ENCODE data around the gene MDFIC. TPM values are rescaled to one million over a fixed set of nuclear protein-coding genes. Genes with fewer than 3 reads are reported as not detected.

The MDFIC gene
- total RNA-seq, 2 donors from 2014 or later = 17.1 to 35.0 TPM

GRCh38 chr7:114956702-114957101 is 34.8 kb downstream of the MDFIC start:
- Histone ChIP-seq H3K27me3 (no peaks in the 10 kb centered on the region), H3K4me3 (no peak overlapping the region), H3K36me3 (no peaks in the 10 kb centered on the region), H3K4me1 (no peaks in the 10 kb centered on the region), H3K27ac (no peak overlapping the region), H3K9me3 (no peaks in the 10 kb centered on the region)
- TF ChIP-seq CTCF (IDR thresholded peaks at IDR 0.05) = no peak
- no peak for DNase-seq (ENCODE audit: low spot score)

GRCh38 chr7:114957444-114957843 is 35.5 kb downstream of the MDFIC start:
- DNase-seq (ENCODE audit: low spot score) = no peak
- Histone ChIP-seq H3K4me3 (no peak overlapping the region), H3K27ac (no peak overlapping the region), H3K4me1 (no peaks in the 10 kb centered on the region), H3K36me3 (no peaks in the 10 kb centered on the region), H3K27me3 (no peaks in the 10 kb centered on the region), H3K9me3 (no peaks in the 10 kb centered on the region)
- no peak for TF ChIP-seq CTCF (IDR thresholded peaks at IDR 0.05)

GRCh38 chr7:114959931-114960330 is 38.0 kb downstream of the MDFIC start:
- no peaks in the 10 kb centered on the region for H3K27me3 ChIP-seq
- H3K9me3 ChIP-seq = no peaks in the 10 kb centered on the region
- no peaks in the 10 kb centered on the region for H3K36me3 ChIP-seq
- TF ChIP-seq CTCF (IDR thresholded peaks at IDR 0.05) = no peak
- no peak overlapping the region for H3K27ac ChIP-seq
- H3K4me3 ChIP-seq = no peak overlapping the region
- no peak for DNase-seq (ENCODE audit: low spot score)
- no peaks in the 10 kb centered on the region for H3K4me1 ChIP-seq

DNA sequence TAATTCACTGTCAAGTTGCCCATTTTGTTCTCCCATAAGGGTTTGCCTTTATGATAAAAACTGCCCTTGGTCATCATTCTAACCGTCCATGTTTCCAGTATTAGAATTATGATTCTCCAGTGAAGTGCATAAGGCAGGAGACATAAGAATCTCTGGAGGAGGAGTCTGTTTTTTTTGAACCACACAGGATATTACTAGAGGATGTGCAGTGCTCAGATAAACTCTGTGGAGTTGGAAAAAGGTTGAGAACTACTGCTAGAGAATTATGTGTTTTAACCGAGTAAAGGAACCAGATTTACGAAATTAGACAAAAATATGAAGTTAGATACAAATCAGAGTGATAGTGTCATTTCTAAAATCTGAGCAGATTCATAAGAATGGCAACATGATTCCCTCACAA is 40.5 kb downstream of the MDFIC start:
- H3K36me3 ChIP-seq = no peaks in the 10 kb centered on the region
- H3K27me3 ChIP-seq = no peaks in the 10 kb centered on the region
- DNase-seq (ENCODE audit: low spot score) = no peak
- no peak overlapping the region for H3K27ac ChIP-seq
- no peak overlapping the region for H3K4me3 ChIP-seq
- H3K4me1 ChIP-seq = no peaks in the 10 kb centered on the region
- no peak for TF ChIP-seq CTCF (IDR thresholded peaks at IDR 0.05)
- no peaks in the 10 kb centered on the region for H3K9me3 ChIP-seq

- H3K4me3 ChIP-seq = no peak overlapping the region
- H3K36me3 ChIP-seq = no peaks in the 10 kb centered on the region
- no peak for DNase-seq (ENCODE audit: low spot score)
- no peak for TF ChIP-seq CTCF (IDR thresholded peaks at IDR 0.05)
- no peaks in the 10 kb centered on the region for H3K4me1 ChIP-seq
- H3K27me3 ChIP-seq = no peaks in the 10 kb centered on the region
- no peaks in the 10 kb centered on the region for H3K9me3 ChIP-seq
- no peak overlapping the region for H3K27ac ChIP-seq
These were observed 44.3 kb downstream of the MDFIC start for GRCh38 chr7:114966156-114966555.

DNA sequence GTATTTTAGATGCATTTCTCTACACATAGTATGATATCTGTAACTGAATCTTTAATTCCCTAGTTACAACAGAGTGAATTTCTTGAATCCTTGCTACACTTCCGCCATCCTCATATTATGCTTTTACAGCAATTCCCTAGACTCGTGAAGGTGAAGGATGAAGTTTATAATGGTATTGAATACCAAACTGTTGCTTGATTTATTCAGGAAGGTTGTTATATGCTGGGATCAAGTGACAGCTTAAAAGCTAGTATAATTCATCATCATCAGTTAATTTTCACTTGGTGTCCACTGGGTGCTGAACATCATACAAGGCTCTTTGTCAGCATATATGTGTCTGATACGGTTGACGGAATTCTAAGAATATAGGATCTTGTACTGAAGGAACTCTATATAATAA is 47.2 kb downstream of the MDFIC start:
- no peak overlapping the region for H3K4me3 ChIP-seq
- no peaks in the 10 kb centered on the region for H3K36me3 ChIP-seq
- H3K27ac ChIP-seq = no peak overlapping the region
- no peak for TF ChIP-seq CTCF (IDR thresholded peaks at IDR 0.05)
- DNase-seq (ENCODE audit: low spot score) = no peak
- H3K9me3 ChIP-seq = no peaks in the 10 kb centered on the region
- H3K27me3 ChIP-seq = no peaks in the 10 kb centered on the region
- H3K4me1 ChIP-seq = no peaks in the 10 kb centered on the region

All from right atrium auricular region (tissue), 2 donors.